DOHH2 (cell line): ENCODE measurements around the gene MRC1.

Source experiments
- H3F3A ChIP-seq: fragments of 200-600 bp; sonication (generic), shearing (Covaris generic); 2 replicates; pipeline ENCODE4 v1.6.0; 2016; ENCODE audit warnings: antibody characterized with exemption, mild to moderate bottlenecking; ENCODE audit not compliant: control insufficient read depth, insufficient read depth
- H3K27ac ChIP-seq: fragments of 200-600 bp; sonication (generic); 2 replicates; pipeline ENCODE4 v1.5.1; 2014; ENCODE audit warnings: low read depth, mild to moderate bottlenecking, low read length, moderate library complexity
- H3K27me3 ChIP-seq: fragments of 200-600 bp; sonication (generic); 2 replicates; pipeline ENCODE4 v1.6.1; 2014; ENCODE audit warnings: mild to moderate bottlenecking, low read length, mixed read lengths; ENCODE audit not compliant: control insufficient read depth
- H3K36me3 ChIP-seq: fragments of 200-600 bp; sonication (generic); 2 replicates; pipeline ENCODE4 v1.6.1; 2014; ENCODE audit warnings: mild to moderate bottlenecking, low read length, moderate library complexity, mixed read lengths; ENCODE audit not compliant: control insufficient read depth
- H3K4me1 ChIP-seq: fragments of 200-600 bp; sonication (generic); 2 replicates; pipeline ENCODE4 v1.6.1; 2014; ENCODE audit warnings: mild to moderate bottlenecking, low read length, mixed read lengths; ENCODE audit not compliant: control insufficient read depth
- H3K4me2 ChIP-seq: fragments of 200-600 bp; sonication (generic); 2 replicates; pipeline ENCODE4 v1.6.0; 2014; ENCODE audit warnings: mild to moderate bottlenecking, low read length, moderate library complexity
- H3K4me3 ChIP-seq: fragments of 200-600 bp; sonication (generic); 2 replicates; pipeline ENCODE4 v1.5.1; 2014; ENCODE audit warnings: mild to moderate bottlenecking, low read length, mixed read lengths
- H3K79me2 ChIP-seq: fragments of 200-600 bp; sonication (generic); 2 replicates; pipeline ENCODE4 v1.6.1; 2014; ENCODE audit warnings: mild to moderate bottlenecking, low read length, mixed read lengths; ENCODE audit not compliant: control insufficient read depth
- H3K9me2 ChIP-seq: fragments of 200-600 bp; sonication (generic); replicated peaks from 2 replicates; pipeline ENCODE4 v1.6.1; 2014; ENCODE audit warnings: mild to moderate bottlenecking, low read length, mixed read lengths; ENCODE audit not compliant: control insufficient read depth
- H3K9me3 ChIP-seq: fragments of 200-600 bp; sonication (generic); 2 replicates; pipeline ENCODE4 v1.6.1; 2014; ENCODE audit warnings: antibody characterized with exemption, low read length, mixed read lengths; ENCODE audit not compliant: control insufficient read depth, insufficient read depth
- H4K20me1 ChIP-seq: fragments of 200-600 bp; sonication (generic); 2 replicates; pipeline ENCODE4 v1.6.0; 2014; ENCODE audit warnings: low read depth, mild to moderate bottlenecking, antibody characterized with exemption, low read length, moderate library complexity; ENCODE audit not compliant: control insufficient read depth, insufficient read depth
- EZH2phosphoT487 ChIP-seq: fragments of 200-600 bp; sonication (generic); IDR thresholded peaks from 2 replicates; pipeline ENCODE4 v1.6.1; 2017; ENCODE audit warnings: borderline replicate concordance, mild to moderate bottlenecking, antibody characterized with exemption, low read length, moderate library complexity, mixed read lengths
- TF ChIP-seq, protein P1 (sequence below): fragments of 200-600 bp; sonication (generic); IDR thresholded peaks from one replicate; pipeline ENCODE4 v1.5.1; 2014; ENCODE audit warnings: antibody characterized with exemption, mild to moderate bottlenecking, low read depth, low read length; ENCODE audit not compliant: poor library complexity, severe bottlenecking

The MRC1 gene

DNA sequence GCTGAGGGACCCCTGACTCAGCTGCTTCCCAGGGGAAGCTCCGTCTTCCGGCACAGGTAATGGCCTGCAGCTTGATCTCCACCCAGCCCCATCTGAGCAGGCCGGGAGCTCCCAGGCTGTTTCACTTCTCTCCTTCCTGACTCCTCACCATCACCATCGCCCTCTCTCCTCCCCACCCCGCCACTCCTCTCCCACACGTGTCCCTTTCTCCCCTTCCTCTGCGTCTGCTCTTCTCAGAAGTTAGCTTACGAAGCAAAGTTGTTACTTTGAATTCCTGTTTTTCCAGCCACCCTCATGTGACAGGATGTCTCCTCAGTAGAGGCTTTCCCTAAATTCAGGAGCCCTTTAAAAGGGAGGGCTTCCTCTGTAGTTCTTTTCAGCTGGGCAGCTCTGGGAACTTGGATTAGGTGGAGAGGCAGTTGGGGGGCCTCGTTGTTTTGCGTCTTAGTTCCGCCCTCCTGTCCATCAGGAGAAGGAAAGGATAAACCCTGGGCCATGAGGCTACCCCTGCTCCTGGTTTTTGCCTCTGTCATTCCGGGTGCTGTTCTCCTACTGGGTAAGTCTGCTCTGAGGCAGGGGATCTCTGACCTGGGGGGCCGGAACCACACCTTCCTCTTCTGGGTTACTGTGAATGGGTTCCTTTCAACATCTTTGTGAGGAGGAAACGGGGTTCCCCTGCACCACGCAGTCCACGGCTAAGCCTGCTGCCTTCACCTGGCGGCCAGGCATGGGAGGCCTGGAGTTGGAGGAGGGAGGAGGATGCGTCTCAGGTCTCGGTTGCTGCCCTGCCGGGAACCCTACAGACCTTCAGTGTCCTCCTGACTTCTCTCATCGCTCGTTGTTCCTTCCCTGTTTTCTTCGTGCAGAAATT is at the start of gene MRC1:
Gene MRC1 (plus strand): TSS at position 378 of the 871 bp plus-strand sequence. CDS start 118 bp downstream, at position 496.
- H3K27me3 ChIP-seq, result no peaks in the 10 kb centered on the region
- H3K9me3 ChIP-seq, result peaks cover 4% of the 10 kb centered on the region; the same call in 1 of the 2 replicates
- no peak within 1 kb of the TSS for H3K4me3 ChIP-seq
- H3K27ac ChIP-seq, result no peak within 1 kb of the TSS
- TF ChIP-seq, protein P1, sequence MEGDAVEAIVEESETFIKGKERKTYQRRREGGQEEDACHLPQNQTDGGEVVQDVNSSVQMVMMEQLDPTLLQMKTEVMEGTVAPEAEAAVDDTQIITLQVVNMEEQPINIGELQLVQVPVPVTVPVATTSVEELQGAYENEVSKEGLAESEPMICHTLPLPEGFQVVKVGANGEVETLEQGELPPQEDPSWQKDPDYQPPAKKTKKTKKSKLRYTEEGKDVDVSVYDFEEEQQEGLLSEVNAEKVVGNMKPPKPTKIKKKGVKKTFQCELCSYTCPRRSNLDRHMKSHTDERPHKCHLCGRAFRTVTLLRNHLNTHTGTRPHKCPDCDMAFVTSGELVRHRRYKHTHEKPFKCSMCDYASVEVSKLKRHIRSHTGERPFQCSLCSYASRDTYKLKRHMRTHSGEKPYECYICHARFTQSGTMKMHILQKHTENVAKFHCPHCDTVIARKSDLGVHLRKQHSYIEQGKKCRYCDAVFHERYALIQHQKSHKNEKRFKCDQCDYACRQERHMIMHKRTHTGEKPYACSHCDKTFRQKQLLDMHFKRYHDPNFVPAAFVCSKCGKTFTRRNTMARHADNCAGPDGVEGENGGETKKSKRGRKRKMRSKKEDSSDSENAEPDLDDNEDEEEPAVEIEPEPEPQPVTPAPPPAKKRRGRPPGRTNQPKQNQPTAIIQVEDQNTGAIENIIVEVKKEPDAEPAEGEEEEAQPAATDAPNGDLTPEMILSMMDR, result no peak
- TF ChIP-seq EZH2phosphoT487, result no peak
- no peak within 1 kb of the TSS for H3K4me2 ChIP-seq
- no peaks in the 10 kb centered on the region for H3F3A ChIP-seq
- no peaks in the 10 kb centered on the region for H3K36me3 ChIP-seq
- no peaks in the 10 kb centered on the region for H3K9me2 ChIP-seq
- no peaks in the 10 kb centered on the region for H4K20me1 ChIP-seq
- no peaks in the 10 kb centered on the region for H3K79me2 ChIP-seq
- H3K4me1 ChIP-seq, result peaks cover 16% of the 10 kb centered on the region

DNA sequence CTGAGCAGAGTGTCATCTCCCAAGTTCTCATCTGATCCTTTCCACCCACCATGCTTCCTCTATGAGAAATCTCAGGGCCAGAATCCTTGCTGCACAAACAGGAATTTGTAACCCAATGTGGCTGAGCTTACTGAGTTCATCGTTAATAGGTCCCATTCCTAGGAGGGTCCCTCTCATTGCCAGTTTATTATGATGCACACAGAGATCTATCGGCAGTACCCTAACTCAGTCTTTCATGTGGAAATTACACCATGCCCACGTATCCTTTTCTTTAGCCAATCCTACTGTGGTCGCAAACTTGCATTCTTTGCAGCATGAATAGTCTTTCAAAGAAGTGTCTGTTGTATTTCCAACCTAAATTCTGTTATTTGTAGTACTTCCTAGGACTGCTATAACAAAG is 45.0 kb upstream of the MRC1 start:
- Histone ChIP-seq H3K9me2 (no peaks in the 10 kb centered on the region), H3K4me2 (no peak overlapping the region), H3K27ac (no peak overlapping the region), H3F3A (no peaks in the 10 kb centered on the region), H3K79me2 (no peaks in the 10 kb centered on the region), H3K27me3 (peaks cover 7% of the 10 kb centered on the region; the same call in 1 of the 2 replicates), H4K20me1 (no peaks in the 10 kb centered on the region), H3K4me1 (no peaks in the 10 kb centered on the region), H3K36me3 (no peaks in the 10 kb centered on the region), H3K4me3 (no peak overlapping the region), H3K9me3 (no peaks in the 10 kb centered on the region)
- no peak for TF ChIP-seq EZH2phosphoT487
- TF ChIP-seq, protein P1, result no peak

DNA sequence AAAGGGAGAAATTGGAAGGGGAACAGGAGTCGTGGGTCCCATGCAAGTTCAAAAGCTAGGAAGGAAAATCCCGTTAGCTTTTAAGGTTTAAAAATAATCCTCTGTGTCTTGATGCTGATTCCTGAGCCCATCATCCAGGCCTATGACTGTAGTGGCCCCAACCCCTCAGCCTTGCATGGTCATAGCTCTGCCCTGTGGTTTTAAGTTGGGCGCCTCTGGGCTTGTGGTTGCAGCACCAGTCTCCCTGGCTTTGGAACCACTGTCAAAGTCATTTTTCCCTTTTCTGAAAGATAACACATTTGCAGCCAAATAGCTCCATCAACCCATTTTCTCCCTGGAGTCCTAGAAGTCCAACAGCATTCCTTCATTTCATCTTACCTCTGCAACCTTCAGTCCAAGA is 43.5 kb upstream of the MRC1 start:
- H3K36me3 ChIP-seq, result no peaks in the 10 kb centered on the region
- H3K9me3 ChIP-seq, result no peaks in the 10 kb centered on the region
- H3K4me2 ChIP-seq, result no peak overlapping the region
- H3K27me3 ChIP-seq, result peaks cover 7% of the 10 kb centered on the region; the same call in 1 of the 2 replicates
- no peaks in the 10 kb centered on the region for H3K9me2 ChIP-seq
- no peaks in the 10 kb centered on the region for H3F3A ChIP-seq
- H3K4me3 ChIP-seq, result no peak overlapping the region
- TF ChIP-seq, protein P1, result no peak
- no peak for TF ChIP-seq EZH2phosphoT487
- no peak overlapping the region for H3K27ac ChIP-seq
- H4K20me1 ChIP-seq, result no peaks in the 10 kb centered on the region
- H3K79me2 ChIP-seq, result no peaks in the 10 kb centered on the region
- H3K4me1 ChIP-seq, result no peaks in the 10 kb centered on the region
